Glutamatergic neuron (in vitro differentiated cells): ENCODE data around the gene PLEKHA5. TPM values are rescaled to one million over a fixed set of nuclear protein-coding genes. Genes with fewer than 3 reads are reported as not detected.
A peak's percentile ranks its signal among the peaks of the same experiment; 100 is the strongest.
"Not testable (repeated sequence)": the region's sequence is repeated elsewhere in the genome, so short reads cannot be mapped to it uniquely, and the experiment has no call there.

Experiments used
- DNase-seq: peaks from one replicate; pipeline ENCODE4 v3.0.0; 2022
- H3K27ac Mint-ChIP-seq: one replicate; pipeline ENCODE4 v1.8.0; 2020; ENCODE audit warnings: mild to moderate bottlenecking, mixed read lengths, inconsistent platforms; ENCODE audit not compliant: unreplicated experiment
- H3K27me3 Mint-ChIP-seq: one replicate; pipeline ENCODE4 v1.8.0; 2020; ENCODE audit warnings: mild to moderate bottlenecking, moderate library complexity, mixed read lengths, inconsistent platforms; ENCODE audit not compliant: unreplicated experiment
- H3K36me3 Mint-ChIP-seq: one replicate; pipeline ENCODE4 v1.8.0; 2020; ENCODE audit warnings: mild to moderate bottlenecking, mixed read lengths, inconsistent platforms; ENCODE audit not compliant: unreplicated experiment
- H3K4me1 Mint-ChIP-seq: one replicate; pipeline ENCODE4 v1.8.0; 2020; ENCODE audit warnings: mild to moderate bottlenecking, low read depth, mixed read lengths, inconsistent platforms; ENCODE audit not compliant: unreplicated experiment
- H3K4me3 Mint-ChIP-seq: one replicate; pipeline ENCODE4 v1.8.0; 2020; ENCODE audit warnings: mild to moderate bottlenecking, mixed read lengths, inconsistent platforms; ENCODE audit not compliant: unreplicated experiment
- H3K9me3 Mint-ChIP-seq: one replicate; pipeline ENCODE4 v1.8.0; 2020; ENCODE audit warnings: mild to moderate bottlenecking, moderate library complexity, mixed read lengths, inconsistent platforms; ENCODE audit not compliant: unreplicated experiment
- total RNA-seq: library from RNA; stranded (reverse); fragmentation: NEBNext Ultra II Directional; extraction: Animal tissue kit (Norgen Biotek cat#: 25700); gene quantifications from one replicate; pipeline ENCODE4 v1.2.1, GENCODE V29; 2021; ENCODE audit not compliant: unreplicated experiment
- TF ChIP-seq, protein P1 (sequence below): fragments of 200-600 bp; sonication (generic); IDR thresholded peaks from one replicate; pipeline ENCODE4 v1.5.0; 2021; ENCODE audit not compliant: partially characterized antibody, unreplicated experiment

PLEKHA5 gene
- total RNA-seq, 1 donor from 2014 or later, result 314 TPM

DNA sequence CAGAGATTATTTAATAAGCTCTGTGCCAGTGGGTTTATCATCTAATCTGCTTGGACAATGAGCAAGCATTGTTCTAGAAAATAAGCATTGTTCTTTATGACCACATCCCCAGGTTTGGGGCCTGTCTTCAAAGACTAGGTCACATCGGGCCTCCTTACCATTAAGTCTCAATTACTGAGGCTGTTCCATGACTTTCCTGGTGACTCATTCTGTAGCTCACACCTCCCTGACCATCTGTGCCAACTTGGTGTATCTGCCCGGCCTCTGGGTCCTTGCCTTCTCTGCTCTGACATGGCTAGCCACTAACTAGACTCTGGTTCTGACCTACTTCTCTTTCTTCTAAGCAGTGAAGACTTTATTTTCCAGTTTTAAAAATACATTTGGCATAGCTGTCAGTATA is 44.4 kb upstream of the PLEKHA5 start:
- Mint-ChIP-seq H3K36me3 (no peaks in the 10 kb centered on the region), H3K27me3 (no peaks in the 10 kb centered on the region), H3K27ac (no peak overlapping the region), H3K9me3 (peaks cover 1% of the 10 kb centered on the region), H3K4me3 (no peak overlapping the region), H3K4me1 (peaks cover 5% of the 10 kb centered on the region)
- TF ChIP-seq, protein P1, sequence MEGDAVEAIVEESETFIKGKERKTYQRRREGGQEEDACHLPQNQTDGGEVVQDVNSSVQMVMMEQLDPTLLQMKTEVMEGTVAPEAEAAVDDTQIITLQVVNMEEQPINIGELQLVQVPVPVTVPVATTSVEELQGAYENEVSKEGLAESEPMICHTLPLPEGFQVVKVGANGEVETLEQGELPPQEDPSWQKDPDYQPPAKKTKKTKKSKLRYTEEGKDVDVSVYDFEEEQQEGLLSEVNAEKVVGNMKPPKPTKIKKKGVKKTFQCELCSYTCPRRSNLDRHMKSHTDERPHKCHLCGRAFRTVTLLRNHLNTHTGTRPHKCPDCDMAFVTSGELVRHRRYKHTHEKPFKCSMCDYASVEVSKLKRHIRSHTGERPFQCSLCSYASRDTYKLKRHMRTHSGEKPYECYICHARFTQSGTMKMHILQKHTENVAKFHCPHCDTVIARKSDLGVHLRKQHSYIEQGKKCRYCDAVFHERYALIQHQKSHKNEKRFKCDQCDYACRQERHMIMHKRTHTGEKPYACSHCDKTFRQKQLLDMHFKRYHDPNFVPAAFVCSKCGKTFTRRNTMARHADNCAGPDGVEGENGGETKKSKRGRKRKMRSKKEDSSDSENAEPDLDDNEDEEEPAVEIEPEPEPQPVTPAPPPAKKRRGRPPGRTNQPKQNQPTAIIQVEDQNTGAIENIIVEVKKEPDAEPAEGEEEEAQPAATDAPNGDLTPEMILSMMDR, result no peak
- DNase-seq, result no peak

DNA sequence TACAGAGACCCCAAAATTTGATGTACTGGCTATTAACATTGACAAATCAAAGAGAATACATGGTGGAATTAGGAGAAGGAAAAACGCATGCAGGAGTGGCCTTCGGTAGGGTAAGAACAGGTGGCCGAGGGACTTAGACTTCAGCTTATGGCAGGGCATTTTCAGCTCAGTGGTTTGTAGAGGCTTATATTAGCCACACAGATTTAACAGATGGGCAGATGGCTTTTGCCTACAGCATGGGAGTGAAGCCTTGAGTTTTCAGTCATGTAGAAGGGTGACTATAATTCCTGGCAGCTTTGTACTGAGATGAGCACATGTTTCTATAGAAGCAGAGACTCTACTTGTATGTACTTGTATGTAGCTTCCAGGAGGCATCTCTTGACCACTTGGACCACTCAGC is 40.9 kb upstream of the PLEKHA5 start:
- H3K27me3 Mint-ChIP-seq, result no peaks in the 10 kb centered on the region
- TF ChIP-seq, protein P1, result no peak
- H3K4me1 Mint-ChIP-seq, result peaks cover 9% of the 10 kb centered on the region
- H3K36me3 Mint-ChIP-seq, result no peaks in the 10 kb centered on the region
- no peaks in the 10 kb centered on the region for H3K9me3 Mint-ChIP-seq
- H3K4me3 Mint-ChIP-seq, result no peak overlapping the region
- DNase-seq, result no peak
- peak overlapping the region; percentile 69 for H3K27ac Mint-ChIP-seq

DNA sequence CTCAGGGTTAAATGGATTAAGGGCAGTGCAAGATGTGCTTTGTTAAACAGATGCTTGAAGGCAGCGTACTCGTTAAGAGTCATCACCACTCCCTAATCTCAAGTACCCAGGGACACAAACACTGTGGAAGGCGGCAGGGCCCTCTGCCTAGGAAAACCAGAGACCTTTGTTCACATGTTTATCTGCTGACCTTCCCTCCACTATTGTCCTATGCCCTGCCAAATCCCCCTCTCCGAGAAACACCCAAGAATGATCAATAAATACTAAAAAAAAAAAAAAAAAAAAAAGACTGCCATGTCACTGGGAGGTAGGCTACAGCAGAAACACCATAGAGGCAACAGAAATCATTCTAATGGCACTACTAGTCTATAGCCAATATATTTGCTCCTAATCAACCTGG is 37.1 kb upstream of the PLEKHA5 start:
- Mint-ChIP-seq H3K4me1 (peaks cover 10% of the 10 kb centered on the region), H3K27ac (peak overlapping the region; percentile 95)
- H3K27me3 Mint-ChIP-seq, DNase-seq, H3K9me3 Mint-ChIP-seq, H3K36me3 Mint-ChIP-seq, H3K4me3 Mint-ChIP-seq: not testable (repeated sequence)

DNA sequence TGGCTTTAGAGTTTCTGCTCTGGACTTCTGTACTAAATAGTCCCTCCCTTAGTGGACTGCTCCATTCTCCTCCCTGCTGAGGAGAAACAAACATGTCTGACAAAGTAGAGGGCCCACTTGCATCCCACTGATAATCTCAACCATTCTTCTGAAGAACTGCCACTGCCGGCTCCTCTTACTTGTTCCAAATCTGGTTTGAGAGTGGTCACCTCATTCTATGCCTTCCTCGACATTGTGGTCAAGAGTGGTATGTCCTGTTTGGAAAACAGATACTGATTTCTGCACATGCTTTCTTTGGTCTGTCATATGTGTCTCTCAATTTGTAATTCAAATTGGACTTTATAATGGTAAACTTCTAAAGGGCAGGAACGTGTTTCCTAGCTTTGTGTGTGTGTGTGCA is 36.3 kb upstream of the PLEKHA5 start:
- Mint-ChIP-seq H3K9me3 (no peaks in the 10 kb centered on the region), H3K4me1 (peaks cover 8% of the 10 kb centered on the region), H3K27me3 (no peaks in the 10 kb centered on the region), H3K36me3 (no peaks in the 10 kb centered on the region), H3K4me3 (peak overlapping the region; percentile 11), H3K27ac (peak overlapping the region; percentile 31)
- TF ChIP-seq, protein P1, result no peak
- no peak for DNase-seq

DNA sequence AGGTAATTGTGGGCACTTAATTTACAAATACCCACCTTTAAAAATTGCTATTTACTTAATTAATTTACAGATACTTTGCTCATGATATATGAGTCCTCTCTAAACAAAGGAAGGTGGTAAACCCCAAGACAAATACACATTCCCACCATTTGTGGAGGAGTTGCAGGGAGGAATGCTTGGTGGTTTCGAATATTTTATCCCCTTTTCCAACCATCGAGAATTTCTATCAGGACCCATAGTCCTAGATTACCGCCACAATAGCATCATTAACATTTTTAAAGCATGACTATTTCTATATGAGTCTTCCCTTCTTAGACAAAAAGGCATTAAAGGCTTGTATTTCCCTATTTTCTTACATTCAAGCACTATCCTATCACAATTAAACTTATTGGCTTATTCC is 34.2 kb upstream of the PLEKHA5 start:
- Mint-ChIP-seq H3K4me1 (peaks cover 5% of the 10 kb centered on the region), H3K27ac (no peak overlapping the region), H3K9me3 (no peaks in the 10 kb centered on the region), H3K4me3 (no peak overlapping the region), H3K36me3 (no peaks in the 10 kb centered on the region), H3K27me3 (no peaks in the 10 kb centered on the region)
- no peak for DNase-seq
- TF ChIP-seq, protein P1, result no peak
